RWPE2 (cell line): ENCODE results near the gene CDHR2.

Source experiments
- ATAC-seq: fragments of 200-7000 bp; cut with Tn5 transposase; 3 replicates; pipeline ENCODE4 v1.9.1; 2021; ENCODE audit warnings: low read depth
- DNase-seq: peaks from one replicate; pipeline ENCODE4 v3.0.0-alpha.2; 2020; ENCODE audit warnings: low spot score
- H3K27ac ChIP-seq: fragments of 450-650 bp; 2 replicates; pipeline ENCODE4 v1.5.1; 2017; ENCODE audit warnings: mild to moderate bottlenecking; ENCODE audit not compliant: poor library complexity, severe bottlenecking
- H3K27me3 ChIP-seq: fragments of 250-450 bp; sonication (Bioruptor Pico); 2 replicates; pipeline ENCODE4 v1.5.1; 2021; ENCODE audit warnings: mild to moderate bottlenecking, moderate library complexity; ENCODE audit not compliant: insufficient read depth, poor library complexity, severe bottlenecking
- H3K36me3 ChIP-seq: fragments of 250-450 bp; sonication (Bioruptor Pico); 2 replicates; pipeline ENCODE4 v1.5.1; 2020; ENCODE audit warnings: low read depth, mild to moderate bottlenecking, moderate library complexity
- H3K4me1 ChIP-seq: fragments of 250-450 bp; sonication (Bioruptor Pico); 2 replicates; pipeline ENCODE4 v1.5.1; 2021; ENCODE audit warnings: mild to moderate bottlenecking, moderate library complexity; ENCODE audit not compliant: insufficient read depth, poor library complexity, severe bottlenecking
- H3K4me3 ChIP-seq: fragments of 250-450 bp; sonication (Bioruptor Pico); 2 replicates; pipeline ENCODE4 v1.5.1; 2021; ENCODE audit warnings: mild to moderate bottlenecking, moderate library complexity; ENCODE audit not compliant: severe bottlenecking
- H3K9me3 ChIP-seq: fragments of 250-450 bp; sonication (Bioruptor Pico); 2 replicates; pipeline ENCODE4 v1.5.1; 2021; ENCODE audit warnings: mild to moderate bottlenecking, moderate library complexity; ENCODE audit not compliant: severe bottlenecking
- TF ChIP-seq, protein P1 (sequence below): fragments of 450-650 bp; IDR thresholded peaks from one replicate; pipeline ENCODE4 v1.5.1; 2017; ENCODE audit warnings: mild to moderate bottlenecking, moderate library complexity; ENCODE audit not compliant: poor library complexity, severe bottlenecking

CDHR2 gene

DNA sequence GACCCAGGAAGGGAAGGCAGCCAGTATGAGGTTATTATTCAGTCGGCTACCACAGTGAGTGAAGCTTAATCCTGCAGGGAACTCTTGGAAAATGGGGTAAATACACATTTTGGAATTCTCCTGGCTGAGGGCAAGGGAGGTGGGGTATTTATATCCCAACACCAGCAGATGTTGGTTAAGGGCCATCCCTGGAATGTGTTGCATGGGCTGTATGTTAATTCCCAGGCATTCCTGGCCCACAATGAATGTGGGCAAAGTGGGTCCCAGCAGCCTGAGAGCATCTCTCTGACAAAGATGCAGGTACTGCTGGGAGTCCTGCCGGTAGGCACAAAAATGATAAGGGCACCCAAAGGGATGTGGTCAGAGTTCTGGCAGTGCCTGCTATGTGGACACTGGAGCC is 63.7 kb downstream of the CDHR2 start:
- no peaks in the 10 kb centered on the region for H3K36me3 ChIP-seq
- H3K9me3 ChIP-seq: no peaks in the 10 kb centered on the region
- H3K27me3 ChIP-seq: peaks cover 3% of the 10 kb centered on the region
- TF ChIP-seq, protein P1, sequence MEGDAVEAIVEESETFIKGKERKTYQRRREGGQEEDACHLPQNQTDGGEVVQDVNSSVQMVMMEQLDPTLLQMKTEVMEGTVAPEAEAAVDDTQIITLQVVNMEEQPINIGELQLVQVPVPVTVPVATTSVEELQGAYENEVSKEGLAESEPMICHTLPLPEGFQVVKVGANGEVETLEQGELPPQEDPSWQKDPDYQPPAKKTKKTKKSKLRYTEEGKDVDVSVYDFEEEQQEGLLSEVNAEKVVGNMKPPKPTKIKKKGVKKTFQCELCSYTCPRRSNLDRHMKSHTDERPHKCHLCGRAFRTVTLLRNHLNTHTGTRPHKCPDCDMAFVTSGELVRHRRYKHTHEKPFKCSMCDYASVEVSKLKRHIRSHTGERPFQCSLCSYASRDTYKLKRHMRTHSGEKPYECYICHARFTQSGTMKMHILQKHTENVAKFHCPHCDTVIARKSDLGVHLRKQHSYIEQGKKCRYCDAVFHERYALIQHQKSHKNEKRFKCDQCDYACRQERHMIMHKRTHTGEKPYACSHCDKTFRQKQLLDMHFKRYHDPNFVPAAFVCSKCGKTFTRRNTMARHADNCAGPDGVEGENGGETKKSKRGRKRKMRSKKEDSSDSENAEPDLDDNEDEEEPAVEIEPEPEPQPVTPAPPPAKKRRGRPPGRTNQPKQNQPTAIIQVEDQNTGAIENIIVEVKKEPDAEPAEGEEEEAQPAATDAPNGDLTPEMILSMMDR: no peak
- H3K4me1 ChIP-seq: peaks cover 8% of the 10 kb centered on the region
- ATAC-seq (no peak), DNase-seq (no peak)
- no peak overlapping the region for H3K4me3 ChIP-seq
- H3K27ac ChIP-seq: no peak overlapping the region

- ATAC-seq: peak; percentile 68
Observed at GRCh38 chr5:176614805-176615478, 65.8 kb downstream of the CDHR2 start.

GRCh38 chr5:176616511-176616910 is 67.4 kb downstream of the CDHR2 start:
- TF ChIP-seq, protein P1: no peak
- Histone ChIP-seq H3K27me3 (peaks cover 20% of the 10 kb centered on the region), H3K36me3 (no peaks in the 10 kb centered on the region), H3K4me1 (peaks cover 8% of the 10 kb centered on the region), H3K27ac (no peak overlapping the region), H3K4me3 (no peak overlapping the region), H3K9me3 (no peaks in the 10 kb centered on the region)
- no peak for DNase-seq
- no peak for ATAC-seq

More at GRCh38 chr5:176614805-176615478, 65.8 kb downstream of the CDHR2 start:
- H3K4me3 ChIP-seq: no peak overlapping the region
- TF ChIP-seq, protein P1: no peak
- H3K27me3 ChIP-seq: peaks cover 10% of the 10 kb centered on the region
- DNase-seq: peak; percentile 86
- no peaks in the 10 kb centered on the region for H3K36me3 ChIP-seq
- H3K27ac ChIP-seq: no peak overlapping the region
- H3K9me3 ChIP-seq: no peaks in the 10 kb centered on the region
- peaks cover 8% of the 10 kb centered on the region for H3K4me1 ChIP-seq

GRCh38 chr5:176618783-176619182 is 69.6 kb downstream of the CDHR2 start:
- no peaks in the 10 kb centered on the region for H3K9me3 ChIP-seq
- ATAC-seq (no peak), DNase-seq (no peak)
- H3K4me3 ChIP-seq: no peak overlapping the region
- no peak overlapping the region for H3K27ac ChIP-seq
- no peaks in the 10 kb centered on the region for H3K36me3 ChIP-seq
- TF ChIP-seq, protein P1: no peak
- H3K27me3 ChIP-seq: peaks cover 20% of the 10 kb centered on the region
- peaks cover 8% of the 10 kb centered on the region for H3K4me1 ChIP-seq

- TF ChIP-seq, protein P1: peak; percentile 90
- Histone ChIP-seq H3K27me3 (peaks cover 20% of the 10 kb centered on the region), H3K4me3 (no peak overlapping the region), H3K4me1 (peaks cover 8% of the 10 kb centered on the region), H3K27ac (no peak overlapping the region), H3K9me3 (no peaks in the 10 kb centered on the region), H3K36me3 (no peaks in the 10 kb centered on the region)
- peak; percentile 91 for ATAC-seq
- DNase-seq: peak; percentile 98
Observed at GRCh38 chr5:176619203-176619568, 70.0 kb downstream of the CDHR2 start.
